DMS 273 (cell line): Measurements from ENCODE around the gene CUTA.
"Not testable (repeated sequence)": the region's sequence is repeated elsewhere in the genome, so short reads cannot be mapped to it uniquely, and the experiment has no call there.

ENCODE experiments used
- DNase-seq: peaks from one replicate; lab custom pipeline; 2025; ENCODE audit not compliant: unreplicated experiment; lab: John Stamatoyannopoulos, UW

The CUTA gene

DNA sequence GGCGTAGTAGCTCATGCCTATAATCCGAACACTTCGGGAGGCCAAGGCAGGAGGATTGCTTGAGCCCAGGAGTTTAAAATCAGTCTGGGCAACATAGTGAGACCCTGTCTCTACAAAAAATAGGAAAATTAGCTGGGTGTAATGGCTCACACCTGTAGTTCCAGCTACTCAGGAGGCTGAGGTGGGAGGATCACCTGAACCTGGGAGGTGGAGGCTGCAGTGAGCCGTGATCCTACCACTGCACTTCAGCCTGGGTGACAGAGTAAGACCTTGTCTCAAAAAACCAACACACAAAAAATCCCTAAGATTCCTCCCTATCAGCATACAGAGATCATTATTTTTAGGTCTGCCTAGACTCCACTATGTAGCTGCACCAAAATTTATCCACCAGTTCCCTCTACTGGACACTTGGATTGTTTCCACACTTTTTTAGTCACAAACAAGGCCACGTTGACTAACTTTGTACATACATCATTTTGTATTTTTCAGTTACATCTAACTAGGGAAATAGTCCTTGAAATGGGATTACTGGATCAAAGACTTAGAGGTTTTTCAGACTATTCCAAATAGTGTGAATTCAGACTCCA lies 10.7 kb downstream of the CUTA start:
- DNase-seq, result peak; percentile 53

GRCh38 chr6:33406126-33406525 lies 11.8 kb downstream of the CUTA start:
- no peak for DNase-seq

GRCh38 chr6:33405386-33405940 lies 12.4 kb downstream of the CUTA start:
- no peak for DNase-seq

GRCh38 chr6:33404884-33405283 lies 13.0 kb downstream of the CUTA start:
- no peak for DNase-seq

DNA sequence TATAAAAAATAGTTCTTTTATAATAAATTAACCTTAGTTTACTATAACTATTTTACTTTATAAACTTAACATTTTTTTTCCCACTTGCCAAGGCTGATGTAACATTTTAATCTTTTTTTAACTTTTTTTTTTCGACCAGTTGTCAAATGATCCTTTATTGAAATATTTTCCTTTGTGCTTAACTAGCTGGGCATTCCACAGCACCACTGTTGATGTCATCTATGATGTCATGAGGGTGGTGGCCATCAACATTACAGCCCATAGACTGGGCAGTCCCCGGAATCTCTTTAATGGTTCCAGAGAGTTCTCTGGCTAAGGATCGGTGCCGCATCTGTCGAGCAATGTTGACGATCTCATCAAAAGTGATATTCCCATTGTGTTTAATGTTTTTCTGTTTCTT lies 18.0 kb downstream of the CUTA start:
- not testable (repeated sequence) for DNase-seq

DNA sequence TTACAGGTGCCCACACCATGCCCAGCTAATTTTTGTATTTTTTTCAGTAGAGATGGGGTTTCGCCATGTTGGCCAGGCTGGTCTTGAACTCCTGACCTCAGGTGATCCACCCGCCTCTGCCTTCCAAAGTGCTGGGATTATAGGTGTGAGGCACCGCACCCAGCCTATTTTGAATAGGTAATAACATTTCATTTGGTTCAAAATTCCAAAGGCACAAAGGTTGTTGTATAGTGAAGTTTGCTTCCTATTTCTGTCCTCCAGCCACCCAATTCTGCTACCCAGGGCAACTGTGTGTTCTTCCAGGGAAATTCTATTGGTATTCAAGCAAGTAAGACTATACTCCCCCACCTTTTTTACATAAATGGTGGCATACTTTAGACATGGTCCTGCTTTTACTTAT lies 19.3 kb downstream of the CUTA start:
- DNase-seq, result not testable (repeated sequence)

DNA sequence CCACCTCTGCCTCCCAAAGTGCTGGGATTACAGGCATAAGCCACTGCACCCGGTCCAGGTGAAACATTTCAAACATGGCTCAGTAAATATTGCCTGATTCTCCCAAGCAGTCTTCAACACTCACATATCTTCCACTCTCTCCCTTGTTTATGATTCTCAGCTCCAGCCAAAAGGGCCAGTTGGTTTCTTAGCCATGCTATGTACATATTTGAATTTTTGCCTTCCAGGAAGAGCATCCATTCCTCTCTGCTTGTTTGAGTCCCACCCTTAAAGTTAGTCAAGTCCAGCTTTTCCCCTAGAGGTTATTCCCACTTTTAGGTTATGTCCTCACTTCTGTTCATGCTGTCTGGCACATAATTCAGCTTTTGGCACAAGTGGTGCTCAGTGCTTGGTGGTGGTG lies 20.4 kb downstream of the CUTA start:
- DNase-seq, result no peak

GRCh38 chr6:33392979-33393378 lies 24.9 kb downstream of the CUTA start:
- DNase-seq, result no peak

DNA sequence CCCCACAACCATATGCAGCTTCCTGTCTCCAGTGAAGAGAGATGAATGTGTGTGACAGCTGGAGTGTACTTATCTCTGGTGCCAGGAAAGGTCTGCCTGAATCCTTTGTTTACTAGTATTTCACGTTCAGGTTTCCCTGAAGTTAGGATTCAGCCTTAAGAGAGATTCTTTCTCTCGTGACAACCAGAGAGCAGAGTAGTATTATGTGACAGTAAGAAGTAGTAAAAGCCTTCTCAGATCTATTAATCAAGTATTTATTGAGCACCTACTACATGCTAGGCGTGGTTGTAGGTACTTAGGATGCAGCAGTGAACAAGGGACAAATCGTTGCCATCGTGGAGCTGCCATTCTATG lies 25.3 kb downstream of the CUTA start:
- DNase-seq, result peak; percentile 69

DNA sequence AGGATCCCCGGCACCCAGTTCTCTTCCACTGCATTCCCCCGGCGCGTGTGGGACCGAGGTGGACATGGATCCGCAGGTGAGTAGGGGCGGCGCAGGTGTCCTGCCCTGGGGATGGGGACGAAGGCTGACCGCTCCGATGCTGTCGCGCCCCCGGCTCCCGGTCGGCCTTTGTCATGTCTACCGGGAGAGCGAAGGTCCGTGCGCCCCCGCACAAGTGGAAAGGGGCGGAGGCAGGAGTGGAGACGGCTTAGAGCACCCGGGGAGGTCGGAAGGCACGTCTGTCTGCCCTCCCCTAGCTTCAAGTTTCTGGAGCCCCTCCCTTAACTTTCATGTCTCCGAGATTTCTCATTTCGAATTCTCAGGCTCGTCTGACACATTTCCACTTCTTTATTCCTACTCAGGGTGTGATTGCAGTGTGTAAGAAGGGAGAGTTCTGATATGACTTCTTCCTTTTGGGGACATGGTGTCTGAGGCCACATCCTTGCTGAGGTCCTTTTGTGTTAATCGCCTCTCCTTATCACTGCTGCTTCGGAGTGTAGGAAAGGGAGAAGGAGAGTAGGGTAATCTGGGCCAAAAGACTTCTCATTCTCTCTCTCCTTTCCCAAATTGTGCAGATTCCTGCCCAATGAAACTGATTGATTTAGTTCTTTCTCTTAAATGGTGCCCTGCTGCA lies 25.8 kb downstream of the CUTA start:
- peak; percentile 75 for DNase-seq

GRCh38 chr6:33391278-33391921 lies 26.5 kb downstream of the CUTA start, which contains the start of gene KIFC1:
Gene KIFC1 (plus strand): TSS chr6:33391823. CDS start chr6:33391986, 163 bp downstream.
- peak; percentile 100 for DNase-seq

GRCh38 chr6:33390767-33391277 lies 27.1 kb downstream of the CUTA start:
- DNase-seq, result no peak

- DNase-seq, result no peak
Measured at GRCh38 chr6:33390173-33390572, 27.7 kb downstream of the CUTA start.

GRCh38 chr6:33384581-33385020 lies 33.3 kb downstream of the CUTA start:
- DNase-seq, result peak; percentile 34

GRCh38 chr6:33383427-33384185 lies 34.3 kb downstream of the CUTA start:
- DNase-seq, result peak; percentile 39

- no peak for DNase-seq
Measured at GRCh38 chr6:33380272-33380981, 37.5 kb downstream of the CUTA start.

GRCh38 chr6:33379184-33379583 lies 38.7 kb downstream of the CUTA start:
- not testable (repeated sequence) for DNase-seq

GRCh38 chr6:33377171-33377570 lies 40.7 kb downstream of the CUTA start:
- DNase-seq, result no peak

- DNase-seq, result peak; percentile 74
Measured at GRCh38 chr6:33375143-33375671, 42.7 kb downstream of the CUTA start.
